Measurements from ENCODE around the gene SELENOM. TPM values are rescaled to one million over a fixed set of nuclear protein-coding genes. Genes with fewer than 3 reads are reported as not detected.

Gene SELENOM
- total RNA-seq, 1 donor from 2014 or later = 157 TPM

DNA sequence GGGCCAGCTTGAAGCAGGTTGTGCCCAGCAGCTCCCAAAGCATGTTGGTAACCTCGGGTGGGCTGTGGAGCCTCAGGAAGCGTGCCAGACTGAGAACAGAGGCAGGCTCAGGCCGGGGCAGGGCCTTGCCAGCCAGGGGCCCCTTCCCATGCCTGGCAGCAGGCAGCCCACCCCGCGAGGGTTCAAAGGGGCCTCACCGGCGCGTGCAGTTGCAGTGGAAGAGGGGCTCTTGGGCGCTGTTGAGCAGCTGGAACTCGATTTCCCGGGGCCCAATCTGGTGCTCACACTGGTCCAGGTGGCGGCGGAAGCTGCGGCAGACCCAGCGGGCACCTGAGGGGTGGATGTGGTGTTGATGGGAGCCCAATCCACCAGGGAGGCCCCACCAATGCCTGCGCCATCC lies 29.3 kb upstream of the SELENOM start:
- no peak for DNase-seq (ENCODE audit: low read depth)
- TF ChIP-seq EZH2 (IDR thresholded peaks at IDR 0.05; ENCODE audit: insufficient read depth, low read length) = no peak
- TF ChIP-seq, protein P1, sequence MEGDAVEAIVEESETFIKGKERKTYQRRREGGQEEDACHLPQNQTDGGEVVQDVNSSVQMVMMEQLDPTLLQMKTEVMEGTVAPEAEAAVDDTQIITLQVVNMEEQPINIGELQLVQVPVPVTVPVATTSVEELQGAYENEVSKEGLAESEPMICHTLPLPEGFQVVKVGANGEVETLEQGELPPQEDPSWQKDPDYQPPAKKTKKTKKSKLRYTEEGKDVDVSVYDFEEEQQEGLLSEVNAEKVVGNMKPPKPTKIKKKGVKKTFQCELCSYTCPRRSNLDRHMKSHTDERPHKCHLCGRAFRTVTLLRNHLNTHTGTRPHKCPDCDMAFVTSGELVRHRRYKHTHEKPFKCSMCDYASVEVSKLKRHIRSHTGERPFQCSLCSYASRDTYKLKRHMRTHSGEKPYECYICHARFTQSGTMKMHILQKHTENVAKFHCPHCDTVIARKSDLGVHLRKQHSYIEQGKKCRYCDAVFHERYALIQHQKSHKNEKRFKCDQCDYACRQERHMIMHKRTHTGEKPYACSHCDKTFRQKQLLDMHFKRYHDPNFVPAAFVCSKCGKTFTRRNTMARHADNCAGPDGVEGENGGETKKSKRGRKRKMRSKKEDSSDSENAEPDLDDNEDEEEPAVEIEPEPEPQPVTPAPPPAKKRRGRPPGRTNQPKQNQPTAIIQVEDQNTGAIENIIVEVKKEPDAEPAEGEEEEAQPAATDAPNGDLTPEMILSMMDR (IDR thresholded peaks at IDR 0.05; ENCODE audit: insufficient read depth, low read depth, low read length) = no peak
- Histone ChIP-seq H3K9me3 (ENCODE audit: insufficient read depth, low read depth, low read length) (no peaks in the 10 kb centered on the region), H3K4me1 (ENCODE audit: insufficient read depth, low read length) (peaks cover 3% of the 10 kb centered on the region), H3K79me2 (ENCODE audit: insufficient read depth, low read length) (no peaks in the 10 kb centered on the region), H2AFZ (ENCODE audit: low read depth, low read length) (no peak overlapping the region), H3K9ac (ENCODE audit: low read length) (no peak overlapping the region), H3K4me2 (ENCODE audit: low read length) (no peak overlapping the region), H3K27me3 (ENCODE audit: insufficient read depth, low read length) (peaks cover 7% of the 10 kb centered on the region), H4K20me1 (ENCODE audit: insufficient read depth, low read length) (no peaks in the 10 kb centered on the region), H3K36me3 (ENCODE audit: insufficient read depth, low read length) (no peaks in the 10 kb centered on the region), H3K27ac (ENCODE audit: low read depth, low read length) (no peak overlapping the region), H3K4me3 (ENCODE audit: insufficient read depth, low read depth, low read length) (no peak overlapping the region)
- FAIRE-seq = no peak
- Mint-ChIP-seq H3K9me3 (ENCODE audit: unreplicated experiment) (no peaks in the 10 kb centered on the region), H3K27me3 (ENCODE audit: low read depth, unreplicated experiment) (peaks cover 38% of the 10 kb centered on the region), H3K36me3 (ENCODE audit: low read depth, unreplicated experiment) (peaks cover 6% of the 10 kb centered on the region), H3K4me3 (ENCODE audit: unreplicated experiment) (no peak overlapping the region), H3K27ac (ENCODE audit: unreplicated experiment) (no peak overlapping the region), H3K4me1 (ENCODE audit: low read depth, unreplicated experiment) (no peaks in the 10 kb centered on the region)

DNA sequence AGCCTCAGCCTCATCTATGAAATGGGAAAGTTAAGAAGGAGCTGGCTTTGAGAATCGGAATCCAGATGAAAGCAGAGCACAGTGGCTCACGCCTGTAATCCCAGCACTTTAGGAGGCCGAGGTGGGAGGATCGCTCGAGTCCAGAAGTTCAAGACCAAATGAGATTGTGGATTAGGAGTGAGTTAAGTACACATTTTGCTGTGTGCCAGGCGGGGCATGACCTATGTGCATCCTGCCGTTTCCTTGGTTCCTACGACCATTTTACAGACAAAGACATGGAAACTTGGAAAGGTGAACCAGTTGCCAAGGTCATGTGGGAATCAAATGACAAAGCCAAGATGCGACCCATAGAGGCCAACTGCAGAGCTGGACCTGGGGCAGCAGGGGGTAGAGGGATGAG lies 28.8 kb upstream of the SELENOM start:
- Histone ChIP-seq H3K4me2 (ENCODE audit: low read length) (no peak overlapping the region), H3K27me3 (ENCODE audit: insufficient read depth, low read length) (peaks cover 7% of the 10 kb centered on the region), H3K9ac (ENCODE audit: low read length) (no peak overlapping the region), H3K4me1 (ENCODE audit: insufficient read depth, low read length) (peaks cover 3% of the 10 kb centered on the region), H2AFZ (ENCODE audit: low read depth, low read length) (no peak overlapping the region), H3K79me2 (ENCODE audit: insufficient read depth, low read length) (no peaks in the 10 kb centered on the region), H3K27ac (ENCODE audit: low read depth, low read length) (no peak overlapping the region), H4K20me1 (ENCODE audit: insufficient read depth, low read length) (no peaks in the 10 kb centered on the region), H3K36me3 (ENCODE audit: insufficient read depth, low read length) (no peaks in the 10 kb centered on the region), H3K9me3 (ENCODE audit: insufficient read depth, low read depth, low read length) (no peaks in the 10 kb centered on the region), H3K4me3 (ENCODE audit: insufficient read depth, low read depth, low read length) (no peak overlapping the region)
- DNase-seq (ENCODE audit: low read depth) (no peak), FAIRE-seq (no peak)
- H3K27me3 Mint-ChIP-seq (ENCODE audit: low read depth, unreplicated experiment) = peaks cover 35% of the 10 kb centered on the region
- H3K4me3 Mint-ChIP-seq (ENCODE audit: unreplicated experiment) = no peak overlapping the region
- no peak for TF ChIP-seq EZH2 (IDR thresholded peaks at IDR 0.05; ENCODE audit: insufficient read depth, low read length)
- TF ChIP-seq, protein P1 (IDR thresholded peaks at IDR 0.05; ENCODE audit: insufficient read depth, low read depth, low read length) = no peak
- no peaks in the 10 kb centered on the region for H3K9me3 Mint-ChIP-seq (ENCODE audit: unreplicated experiment)
- H3K36me3 Mint-ChIP-seq (ENCODE audit: low read depth, unreplicated experiment) = peaks cover 6% of the 10 kb centered on the region
- no peak overlapping the region for H3K27ac Mint-ChIP-seq (ENCODE audit: unreplicated experiment)
- H3K4me1 Mint-ChIP-seq (ENCODE audit: low read depth, unreplicated experiment) = no peaks in the 10 kb centered on the region

DNA sequence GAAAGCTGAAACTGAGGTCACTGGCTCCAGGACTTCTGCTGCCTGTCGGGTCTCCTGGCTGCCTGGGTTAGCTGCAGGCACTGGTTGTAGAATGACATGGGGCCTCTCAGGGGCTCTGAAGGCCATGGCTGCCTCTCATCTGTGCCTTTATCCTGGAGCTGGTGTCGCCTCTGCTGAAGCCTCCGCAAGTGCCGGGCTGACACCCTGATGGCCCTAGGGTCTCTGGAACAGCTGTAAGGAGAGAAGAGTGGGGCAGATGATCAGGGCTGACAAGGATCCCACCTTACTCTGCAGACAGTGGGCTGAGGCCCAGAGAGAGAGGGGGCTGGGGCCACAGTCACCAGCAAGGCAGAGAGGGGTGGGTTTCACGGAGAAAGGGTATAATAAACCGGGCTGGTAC lies 28.3 kb upstream of the SELENOM start:
- FAIRE-seq (no peak), DNase-seq (ENCODE audit: low read depth) (no peak)
- Mint-ChIP-seq H3K27ac (ENCODE audit: unreplicated experiment) (no peak overlapping the region), H3K27me3 (ENCODE audit: low read depth, unreplicated experiment) (peaks cover 32% of the 10 kb centered on the region), H3K9me3 (ENCODE audit: unreplicated experiment) (no peaks in the 10 kb centered on the region), H3K36me3 (ENCODE audit: low read depth, unreplicated experiment) (peaks cover 6% of the 10 kb centered on the region), H3K4me1 (ENCODE audit: low read depth, unreplicated experiment) (no peaks in the 10 kb centered on the region), H3K4me3 (ENCODE audit: unreplicated experiment) (no peak overlapping the region)
- Histone ChIP-seq H3K36me3 (ENCODE audit: insufficient read depth, low read length) (no peaks in the 10 kb centered on the region), H4K20me1 (ENCODE audit: insufficient read depth, low read length) (no peaks in the 10 kb centered on the region), H3K27me3 (ENCODE audit: insufficient read depth, low read length) (peaks cover 7% of the 10 kb centered on the region), H3K4me1 (ENCODE audit: insufficient read depth, low read length) (peaks cover 3% of the 10 kb centered on the region), H2AFZ (ENCODE audit: low read depth, low read length) (no peak overlapping the region), H3K27ac (ENCODE audit: low read depth, low read length) (no peak overlapping the region), H3K4me2 (ENCODE audit: low read length) (no peak overlapping the region), H3K9me3 (ENCODE audit: insufficient read depth, low read depth, low read length) (no peaks in the 10 kb centered on the region), H3K79me2 (ENCODE audit: insufficient read depth, low read length) (no peaks in the 10 kb centered on the region), H3K4me3 (ENCODE audit: insufficient read depth, low read depth, low read length) (no peak overlapping the region), H3K9ac (ENCODE audit: low read length) (no peak overlapping the region)
- TF ChIP-seq, protein P1 (IDR thresholded peaks at IDR 0.05; ENCODE audit: insufficient read depth, low read depth, low read length) = no peak
- TF ChIP-seq EZH2 (IDR thresholded peaks at IDR 0.05; ENCODE audit: insufficient read depth, low read length) = no peak
